ENCODE results near the gene TET2. TPM values are rescaled to one million over a fixed set of nuclear protein-coding genes. Genes with fewer than 3 reads are reported as not detected.

The TET2 gene
- 5.4 and 8.0 TPM in 2 replicates for total RNA-seq

DNA sequence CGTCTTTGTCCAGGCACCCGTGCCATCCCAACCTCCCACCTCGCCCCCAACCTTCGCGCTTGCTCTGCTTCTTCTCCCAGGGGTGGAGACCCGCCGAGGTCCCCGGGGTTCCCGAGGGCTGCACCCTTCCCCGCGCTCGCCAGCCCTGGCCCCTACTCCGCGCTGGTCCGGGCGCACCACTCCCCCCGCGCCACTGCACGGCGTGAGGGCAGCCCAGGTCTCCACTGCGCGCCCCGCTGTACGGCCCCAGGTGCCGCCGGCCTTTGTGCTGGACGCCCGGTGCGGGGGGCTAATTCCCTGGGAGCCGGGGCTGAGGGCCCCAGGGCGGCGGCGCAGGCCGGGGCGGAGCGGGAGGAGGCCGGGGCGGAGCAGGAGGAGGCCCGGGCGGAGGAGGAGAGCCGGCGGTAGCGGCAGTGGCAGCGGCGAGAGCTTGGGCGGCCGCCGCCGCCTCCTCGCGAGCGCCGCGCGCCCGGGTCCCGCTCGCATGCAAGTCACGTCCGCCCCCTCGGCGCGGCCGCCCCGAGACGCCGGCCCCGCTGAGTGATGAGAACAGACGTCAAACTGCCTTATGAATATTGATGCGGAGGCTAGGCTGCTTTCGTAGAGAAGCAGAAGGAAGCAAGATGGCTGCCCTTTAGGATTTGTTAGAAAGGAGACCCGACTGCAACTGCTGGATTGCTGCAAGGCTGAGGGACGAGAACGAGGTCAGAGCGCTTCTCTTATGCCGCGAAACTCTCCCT lies at the start of gene TET2:
Gene TET2, plus strand, starts transcription at position 601 of the 740 bp plus-strand sequence. CDS start 87,067 bp downstream, outside the sequence.
- DNase-seq (ENCODE audit: low read depth in 2 of 2), result peak; percentile 65 to 92

GRCh38 chr4:105102016-105102415 lies 44.7 kb upstream of the TET2 start:
- DNase-seq (ENCODE audit: low read depth in 2 of 2), result no peak

DNA sequence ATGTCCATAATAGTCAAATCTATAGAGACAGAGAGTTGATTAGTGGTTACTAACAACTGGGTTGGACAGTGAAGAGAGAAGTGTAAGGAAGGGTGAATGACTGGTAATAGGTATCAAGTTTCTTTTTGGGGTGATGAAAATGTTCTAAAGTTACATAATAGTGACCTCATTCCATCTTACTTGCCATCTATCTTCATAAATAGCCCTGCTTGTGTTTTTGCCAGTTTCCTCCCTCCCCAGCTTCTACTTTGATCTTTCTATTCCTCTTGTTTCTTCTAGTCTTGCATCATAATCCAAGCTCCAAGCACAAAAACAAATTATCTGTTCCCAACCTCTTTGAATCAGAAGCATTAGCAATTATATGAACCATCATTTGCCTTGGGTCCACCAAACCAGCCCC lies 40.2 kb upstream of the TET2 start:
- no peak for DNase-seq (ENCODE audit: low read depth in 2 of 2)

DNA sequence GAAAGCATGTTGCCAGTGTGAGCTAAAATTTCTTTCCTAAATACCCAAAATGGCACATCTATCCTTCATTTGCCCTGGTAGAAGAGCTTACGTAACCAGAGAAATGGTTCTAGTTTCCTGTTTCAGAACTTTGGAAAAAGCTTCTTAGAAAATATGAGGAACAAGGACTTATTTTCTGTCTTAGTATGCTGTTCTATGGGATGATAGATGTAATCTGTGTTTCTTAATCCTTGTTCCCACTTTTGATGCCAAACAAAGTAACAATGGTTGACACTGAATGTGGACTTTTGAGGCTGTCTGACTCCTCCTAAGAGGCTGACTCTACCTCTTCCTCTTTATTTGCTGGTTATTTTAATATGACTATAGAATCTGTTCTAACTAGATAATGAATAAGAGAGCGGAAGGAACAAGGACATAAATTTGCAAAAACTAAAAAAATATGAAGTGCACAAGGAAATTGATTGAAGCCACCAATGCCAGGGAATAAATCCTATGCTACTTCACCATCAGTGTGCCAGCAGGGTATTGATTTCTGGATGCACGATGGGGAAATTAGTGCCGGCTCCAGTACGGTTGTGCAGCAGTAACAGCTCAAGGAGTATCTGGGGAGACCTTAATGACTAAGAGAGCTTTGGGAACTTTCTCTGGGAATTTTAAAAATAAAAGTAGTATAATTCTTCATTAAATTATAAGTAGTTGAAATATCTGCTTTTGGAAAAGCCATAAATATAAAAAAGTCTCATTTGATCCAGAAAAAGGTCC lies 39.4 kb upstream of the TET2 start:
- DNase-seq (ENCODE audit: low read depth in 2 of 2), result no peak

GRCh38 chr4:105108971-105109370 lies 37.7 kb upstream of the TET2 start:
- no peak for DNase-seq (ENCODE audit: low read depth in 2 of 2)

GRCh38 chr4:105112274-105112673 lies 34.4 kb upstream of the TET2 start:
- DNase-seq (ENCODE audit: low read depth in 2 of 2), result no peak

DNA sequence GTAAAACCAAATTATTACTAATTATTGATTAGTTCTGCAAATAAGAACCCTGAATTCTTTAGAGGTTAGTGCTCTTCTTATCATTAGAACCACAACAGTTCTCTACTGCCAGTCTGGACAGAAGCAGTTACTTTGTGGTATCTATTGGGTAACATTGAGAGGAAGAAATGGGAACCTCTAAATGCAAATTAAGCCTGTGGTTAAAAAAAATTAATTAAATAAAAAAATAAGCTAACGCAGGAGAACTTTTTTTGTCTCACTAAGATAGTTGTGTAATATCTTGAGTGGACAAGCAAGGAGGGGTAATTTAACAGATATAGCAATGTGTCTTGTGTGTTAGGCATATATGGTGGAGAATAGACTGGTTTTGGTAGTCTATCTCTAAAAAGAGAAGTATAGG lies 32.9 kb upstream of the TET2 start:
- no peak for DNase-seq (ENCODE audit: low read depth in 2 of 2)

- no peak for DNase-seq (ENCODE audit: low read depth in 2 of 2)
Measured at GRCh38 chr4:105116616-105117319, 29.9 kb upstream of the TET2 start.

DNA sequence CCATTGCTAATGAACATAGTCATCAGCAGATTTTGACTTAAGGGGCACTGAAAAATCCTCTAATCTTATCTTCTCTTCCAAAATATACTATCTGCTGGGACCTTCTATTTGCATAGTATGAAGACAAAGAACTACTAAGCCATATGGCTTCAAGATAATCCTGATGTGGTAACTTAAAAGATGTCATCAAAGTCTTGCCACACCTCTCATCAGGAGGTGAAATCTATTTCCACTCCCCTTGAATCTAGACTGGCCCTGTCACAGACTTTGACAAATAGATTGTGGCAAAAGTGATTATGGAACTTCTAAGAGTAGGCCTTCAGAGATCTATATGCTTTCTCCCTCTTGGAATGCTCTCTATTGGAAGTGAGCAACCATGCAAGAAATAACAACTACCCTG lies 27.3 kb upstream of the TET2 start:
- no peak for DNase-seq (ENCODE audit: low read depth in 2 of 2)

GRCh38 chr4:105120626-105121025 lies 26.1 kb upstream of the TET2 start:
- DNase-seq (ENCODE audit: low read depth in 2 of 2), result no peak

DNA sequence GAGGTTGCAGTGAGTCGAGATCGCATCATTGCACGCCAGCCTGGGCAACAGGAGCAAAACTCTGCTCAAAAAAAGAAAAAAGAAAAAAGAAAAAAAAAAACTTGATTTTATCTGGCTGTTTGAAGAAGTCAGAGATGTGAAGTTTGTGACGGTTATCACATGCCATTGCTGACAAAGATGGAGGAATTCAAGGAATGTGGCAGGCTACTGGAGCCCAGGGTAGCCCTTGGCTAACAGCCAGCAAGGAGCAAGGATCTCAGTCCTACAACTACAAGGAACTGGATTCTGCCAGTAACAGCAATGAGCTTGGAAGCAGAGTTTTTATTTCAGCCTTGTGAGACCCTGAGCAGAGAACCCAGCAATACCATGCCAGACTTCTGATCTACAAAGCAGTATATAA lies 24.3 kb upstream of the TET2 start:
- DNase-seq (ENCODE audit: low read depth in 2 of 2), result peak in 1 of 2 donors; percentile 19

DNA sequence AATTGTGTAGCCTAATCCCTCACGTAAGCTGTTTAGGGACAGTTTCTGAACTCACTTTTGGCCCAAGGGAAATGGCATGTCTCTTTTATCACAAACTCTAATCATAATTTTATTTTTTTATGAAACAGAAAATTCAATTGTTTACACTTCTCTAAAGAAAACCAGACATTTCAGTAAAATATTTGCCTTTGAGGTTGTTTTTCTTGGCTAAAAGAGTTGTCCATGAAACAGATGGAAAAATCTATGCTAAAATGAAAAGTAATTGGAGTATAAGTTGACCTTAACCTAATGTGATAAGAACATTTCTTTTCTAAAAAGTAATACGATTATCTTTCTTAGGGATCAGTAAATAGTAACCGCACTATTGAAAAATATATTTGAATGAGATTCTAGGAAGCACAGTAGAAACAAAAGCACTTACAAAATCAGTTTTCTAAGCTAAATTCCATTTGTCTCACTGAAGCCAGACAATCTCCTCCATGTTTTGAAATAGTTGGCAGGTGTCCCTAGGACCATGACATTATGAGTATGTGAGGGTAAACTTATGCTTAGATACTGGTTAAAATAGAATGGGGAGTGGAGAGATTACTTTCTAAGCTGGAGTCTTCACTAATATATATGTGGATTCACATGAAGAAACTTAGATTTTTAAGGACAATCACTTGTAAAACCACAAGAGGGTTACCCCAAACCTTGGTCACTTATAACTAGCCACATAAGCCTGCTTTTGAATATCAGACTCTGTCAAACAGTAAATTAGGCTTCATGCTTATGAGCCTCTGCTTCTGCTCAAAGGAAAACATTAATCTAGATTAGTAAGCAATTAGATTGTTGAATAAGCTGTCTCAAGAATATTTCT lies 20.1 kb upstream of the TET2 start:
- DNase-seq (ENCODE audit: low read depth in 2 of 2), result no peak

GRCh38 chr4:105127170-105127445 lies 19.6 kb upstream of the TET2 start:
- no peak for DNase-seq (ENCODE audit: low read depth in 2 of 2)

DNA sequence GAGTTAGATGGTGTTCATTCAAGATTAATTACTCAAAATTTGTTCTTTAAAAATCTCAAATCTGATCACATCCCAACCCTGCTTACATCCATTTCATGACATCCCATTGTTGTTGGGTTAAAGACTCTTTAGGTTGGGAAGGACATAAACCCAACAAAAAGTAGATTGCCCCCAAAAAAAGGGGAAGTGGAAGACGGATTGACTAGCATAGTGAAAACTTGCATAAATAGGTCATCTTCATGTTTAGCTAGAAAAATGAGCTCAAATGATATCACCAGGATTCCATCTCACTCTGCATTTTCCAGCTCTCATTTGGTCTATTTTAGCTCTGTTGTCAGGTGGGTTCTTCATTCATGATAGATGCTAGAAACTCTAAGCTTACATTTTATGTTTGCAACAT lies 18.5 kb upstream of the TET2 start:
- DNase-seq (ENCODE audit: low read depth in 2 of 2), result no peak

GRCh38 chr4:105129286-105130040 lies 17.2 kb upstream of the TET2 start:
- no peak for DNase-seq (ENCODE audit: low read depth in 2 of 2)

DNA sequence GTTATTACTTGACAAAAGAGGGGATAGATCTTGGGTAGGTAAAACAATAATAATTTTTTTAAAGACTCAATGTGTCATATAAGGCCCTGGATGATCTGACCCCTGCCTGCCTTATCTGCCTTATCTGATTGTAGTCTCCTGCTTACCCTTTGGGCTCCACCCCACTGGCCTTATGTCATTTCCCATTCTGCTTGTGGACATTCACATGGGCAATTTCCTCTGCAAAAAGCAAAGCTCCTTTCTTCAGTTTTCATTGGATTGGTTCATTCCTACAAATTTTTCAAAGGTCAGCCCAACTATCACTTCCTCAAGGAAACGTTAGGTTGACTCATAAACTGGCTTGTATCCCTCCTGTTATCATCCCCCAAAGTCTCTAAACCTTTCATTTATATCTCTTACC lies 15.7 kb upstream of the TET2 start:
- DNase-seq (ENCODE audit: low read depth in 2 of 2), result peak in 1 of 2 donors; percentile 25

DNA sequence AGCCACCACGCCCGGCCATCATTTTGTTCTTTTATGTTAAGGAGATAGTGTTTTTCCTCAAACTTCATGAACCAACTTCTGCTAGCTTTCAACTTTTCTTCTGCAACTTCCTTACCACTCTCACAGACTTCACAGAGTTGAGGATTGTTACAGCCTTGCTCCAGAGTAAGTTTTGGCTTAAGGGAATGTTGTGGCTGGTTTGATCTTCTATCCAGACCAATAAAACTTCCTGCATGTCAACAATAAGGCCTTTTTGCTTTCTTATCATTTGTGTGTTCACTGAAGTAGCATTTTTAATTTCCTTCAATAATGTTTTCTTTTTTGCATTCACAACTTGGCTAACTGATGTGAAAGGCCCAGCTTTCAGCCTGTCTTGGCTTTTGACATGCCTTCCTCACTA lies 12.7 kb upstream of the TET2 start:
- DNase-seq (ENCODE audit: low read depth in 2 of 2), result no peak

GRCh38 chr4:105135785-105136184 lies 10.9 kb upstream of the TET2 start:
- no peak for DNase-seq (ENCODE audit: low read depth in 2 of 2)

DNA sequence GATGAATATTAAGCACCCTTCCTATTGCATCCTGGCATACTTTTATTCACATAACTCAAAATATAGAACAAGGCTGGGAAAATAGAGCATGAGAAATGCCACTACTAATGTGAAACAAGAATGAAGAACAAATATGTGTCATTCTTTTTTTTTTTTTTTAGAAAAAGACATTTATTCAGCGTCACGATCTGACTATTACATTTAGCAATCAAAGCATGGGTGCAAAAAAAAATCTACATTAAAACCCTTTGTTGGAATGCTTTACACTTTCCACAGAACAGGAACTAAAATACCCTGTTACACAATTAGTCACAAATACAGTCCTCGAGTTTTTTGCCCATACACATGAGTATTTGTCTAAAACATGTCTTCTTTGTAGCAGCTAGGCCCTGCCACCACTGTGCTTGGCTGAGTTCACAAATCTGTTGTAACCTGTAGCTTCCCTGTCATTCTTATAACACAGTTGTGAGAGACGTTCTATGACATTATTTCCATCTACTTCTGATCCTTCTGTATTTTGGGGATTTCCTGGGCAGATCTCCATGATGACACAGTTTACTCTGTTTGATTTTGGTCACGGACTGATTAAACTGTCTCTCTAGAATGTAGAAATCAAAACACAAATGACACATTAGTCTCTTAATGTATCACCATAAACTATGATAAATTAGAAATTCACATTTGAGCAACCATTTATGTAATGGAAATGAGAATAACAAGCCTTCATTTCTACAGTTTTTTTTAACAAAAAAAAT lies 9.4 kb upstream of the TET2 start:
- no peak for DNase-seq (ENCODE audit: low read depth in 2 of 2)

GRCh38 chr4:105139646-105140045 lies 7.0 kb upstream of the TET2 start:
- no peak for DNase-seq (ENCODE audit: low read depth in 2 of 2)

Measured in dermis microvascular lymphatic vessel endothelial cell (primary cell).